HepG2 (cell line): ENCODE results near the gene YWHAH. TPM values are rescaled to one million over a fixed set of nuclear protein-coding genes. Genes with fewer than 3 reads are reported as not detected.

ENCODE experiments used
- ATAC-seq: fragments of 200-7000 bp; cut with Tn5 transposase; 3 replicates; pipeline ENCODE4 v1.9.1; 2020; ENCODE audit warnings: mild to moderate bottlenecking, moderate library complexity
- BruUV-seq: library from RNA; stranded (reverse); fragments of 400-500 nt; replicated peaks from 2 replicates; lab custom pipeline; 2021; lab: Mats Ljungman, UMichigan
- CTCF ChIA-PET: fragments of 300-600 bp; formaldehyde crosslinking; extraction: SDS; loops from one replicate; lab custom pipeline; 2021; ENCODE audit warnings: low total read pairs, inconsistent platforms, low intra/inter-chr PET ratio; lab: Yijun Ruan, JAX
- POLR2A ChIA-PET: fragments of 350-600 bp; sonication (Branson Sonifier 250); formaldehyde crosslinking; loops from one replicate; lab custom pipeline; 2020; ENCODE audit warnings: antibody characterized with exemption, inconsistent platforms; lab: Yijun Ruan, JAX
- DNase-seq: peaks from one replicate; pipeline ENCODE4 v3.0.0-alpha.2; 2015; ENCODE audit warnings: low spot score
- FAIRE-seq: peaks from 3 replicates; lab custom pipeline; 2011; peaks lifted over from hg19 to GRCh38; lab: Jason Lieb, UNC
- H2AFZ ChIP-seq: one replicate; pipeline ENCODE4 v1.6.1; 2011; ENCODE audit warnings: low read length, inconsistent platforms
- H3K27ac ChIP-seq: fragments of 300-600 bp; 3 replicates; pipeline ENCODE4 v1.8.0; 2011; ENCODE audit warnings: mixed run types, mild to moderate bottlenecking, mixed read lengths, low read length, inconsistent platforms; ENCODE audit not compliant: insufficient read depth; ENCODE audit errors: extremely low read length
- H3K27me3 ChIP-seq, 2 experiments: fragments of 200-600 bp in 1 of 2; 2 replicates in 1 of 2; 3 replicates in 1 of 2; pipeline versions ENCODE4 v1.6.0 to v1.8.0; 2011; ENCODE audit warnings: low read length in 2 of 2, mild to moderate bottlenecking in 2 of 2, moderate library complexity in 2 of 2, inconsistent platforms in 1 of 2; ENCODE audit not compliant: insufficient read depth in 2 of 2, control insufficient read depth in 1 of 2
- H3K36me3 ChIP-seq, 2 experiments: fragments of 200-600 bp in 1 of 2; replicated peaks in 1 of 2; 2 replicates in 1 of 2; 3 replicates in 1 of 2; pipeline versions ENCODE4 v1.5.1 to v1.8.0; 2011; ENCODE audit warnings: low read length in 2 of 2, inconsistent platforms in 1 of 2; ENCODE audit not compliant: insufficient read depth in 2 of 2, control insufficient read depth in 1 of 2
- H3K4me1 ChIP-seq: 2 replicates; pipeline ENCODE4 v1.5.1; 2012; ENCODE audit warnings: low read length, inconsistent platforms; ENCODE audit not compliant: insufficient read depth
- H3K4me2 ChIP-seq: 2 replicates; pipeline ENCODE4 v1.6.0; 2011; ENCODE audit warnings: low read depth, low read length, inconsistent platforms
- H3K4me3 ChIP-seq, 3 experiments: fragments of 200-600 bp in 1 of 3; sonication (generic), shearing (Covaris generic) in 1 of 3; replicated peaks in 1 of 3; 2 replicates each; pipeline ENCODE4 v1.5.1; 2011 to 2016; ENCODE audit warnings: low read length in 3 of 3, inconsistent platforms in 2 of 3, low read depth in 2 of 3, mild to moderate bottlenecking in 2 of 3, control low read depth in 1 of 3, mixed read lengths in 1 of 3; ENCODE audit not compliant: insufficient read depth in 1 of 3
- H3K79me2 ChIP-seq: one replicate; pipeline ENCODE4 v1.6.1; 2011; ENCODE audit warnings: low read length, inconsistent platforms; ENCODE audit not compliant: insufficient read depth
- H3K9ac ChIP-seq: 2 replicates; pipeline ENCODE4 v1.6.0; 2011; ENCODE audit warnings: mild to moderate bottlenecking, low read depth, low read length, inconsistent platforms; ENCODE audit not compliant: insufficient read depth
- H3K9me3 ChIP-seq: 2 replicates; pipeline ENCODE4 v1.5.1; 2012; ENCODE audit warnings: mild to moderate bottlenecking, low read length
- H4K20me1 ChIP-seq: 2 replicates; pipeline ENCODE4 v1.6.0; 2011; ENCODE audit warnings: inconsistent platforms, mild to moderate bottlenecking, low read length, moderate library complexity; ENCODE audit not compliant: insufficient read depth
- HOMEZ ChIP-seq: IDR thresholded peaks from 2 replicates; pipeline ENCODE4 v1.6.1; 2016; ENCODE audit warnings: low read depth
- NFIC ChIP-seq: IDR thresholded peaks from 2 replicates; pipeline ENCODE4 v1.6.1; 2012; ENCODE audit warnings: mild to moderate bottlenecking, low read length, inconsistent platforms
- RFX1 ChIP-seq: fragments of 450-650 bp; IDR thresholded peaks from 2 replicates; pipeline ENCODE4 v1.6.1; 2017
- SNAI1 ChIP-seq: sonication (generic); formaldehyde crosslinking; IDR thresholded peaks from 2 replicates; pipeline ENCODE4 v1.5.0; 2020; ENCODE audit warnings: mild to moderate bottlenecking, missing genetic modification reagents, borderline replicate concordance
- ZNF556 ChIP-seq: sonication (generic); formaldehyde crosslinking; IDR thresholded peaks from 2 replicates; pipeline ENCODE4 v1.4.0; 2020; ENCODE audit warnings: mild to moderate bottlenecking, missing genetic modification reagents, borderline replicate concordance
- WGBS: methylation state at CpG from one replicate; pipeline ENCODE4 v1.1.6; 2017; ENCODE audit warnings: low lambda C conversion rate; 5-methylcytosine and 5-hydroxymethylcytosine counted together
- in situ Hi-C: cut with HindIII; loops from 2 replicates; pipeline ENCODE4 v1.10.0; 2017; ENCODE audit warnings: low pct_unique_long_range_greater_than_20kb; ENCODE audit not compliant: extremely low pct_ligation_motif_present
- intact Hi-C: fragments of 100-400 bp; cut with micrococcal nuclease; formaldehyde crosslinking; loops from one replicate; pipeline ENCODE4 v1.10.0; 2022; ENCODE audit not compliant: unreplicated experiment
- polyA plus RNA-seq, 8 experiments: library from polyadenylated mRNA; depleted of rRNA in 3 of 8; stranded (reverse) in 7 of 8; unstranded in 1 of 8; fragments of >200 nt; fragmentation: Illumina TruSeq in 4 of 8; extraction: Trizol in 4 of 8; gene quantifications; 2 replicates each; pipeline versions ENCODE4 v1.2.1 to v1.2.3, GENCODE V29; 2011 to 2016; ENCODE audit warnings: low read depth in 4 of 8, missing spikeins in 1 of 8, mixed read lengths in 1 of 8; ENCODE audit not compliant: insufficient read depth in 1 of 8
- total RNA-seq, 5 experiments: library from RNA; depleted of rRNA; stranded (reverse); fragments of >200 nt; fragmentation: Illumina TruSeq; extraction: Trizol; gene quantifications; 2 replicates each; pipeline ENCODE4 v1.2.3, GENCODE V29; 2016; ENCODE audit warnings: low read depth in 1 of 5
- TF ChIP-seq, protein P1 (sequence below): sonication (generic); formaldehyde crosslinking; IDR thresholded peaks from 2 replicates; pipeline ENCODE4 v1.4.0; 2020; ENCODE audit warnings: missing genetic modification reagents

YWHAH gene
- total and polyA plus RNA-seq, 2 of the 13 experiments (the other 11 are each of a cell fraction or from before 2014, with no cell fraction given): 35.6 to 92.7 TPM

DNA sequence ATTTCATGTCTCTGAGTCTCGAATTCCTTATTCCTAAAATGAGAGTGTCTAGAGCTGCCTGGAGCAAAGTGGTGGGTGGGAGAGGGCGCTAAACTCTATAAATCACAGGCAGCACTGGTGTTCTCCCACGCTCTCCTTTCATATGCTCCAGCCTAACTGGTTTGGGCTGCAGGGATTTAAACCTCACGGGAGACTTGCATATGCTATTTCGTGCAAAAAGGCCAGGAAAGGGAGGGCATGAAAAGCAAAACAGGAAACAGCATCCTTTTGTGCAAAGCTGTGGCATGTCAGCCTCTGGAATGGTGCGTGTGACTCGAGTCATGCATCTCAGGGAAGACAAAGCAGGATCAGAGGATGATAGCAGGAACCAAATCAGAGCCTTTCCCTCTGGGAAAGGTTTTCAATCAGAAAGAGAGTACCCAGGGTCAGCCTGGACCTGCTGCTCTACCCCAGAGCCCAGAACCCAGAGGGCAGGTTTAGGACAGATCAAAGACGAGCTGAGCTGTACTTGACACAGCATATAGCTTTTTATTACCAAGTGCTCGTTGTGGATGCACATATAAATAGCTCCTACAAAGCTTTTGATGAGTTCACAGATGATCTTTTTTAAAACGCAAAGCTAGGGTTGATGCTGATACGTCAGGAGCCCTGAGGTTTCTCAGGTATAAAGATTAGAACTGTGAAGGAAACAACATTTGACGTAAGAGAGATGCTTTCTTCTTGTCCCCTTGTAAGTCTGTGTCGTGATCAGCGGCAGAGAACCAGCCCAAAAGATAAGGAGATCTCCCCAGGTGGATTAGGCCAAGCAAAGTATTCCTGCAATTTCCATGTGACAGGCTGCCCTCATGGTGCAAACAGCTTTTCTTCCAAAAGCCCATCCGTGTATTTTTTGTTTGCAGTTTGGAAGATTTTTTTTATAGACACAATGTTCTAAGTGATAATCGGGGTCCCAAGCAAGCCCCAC, 46.2 kb upstream of the YWHAH start:
- Histone ChIP-seq H3K4me2 (no peak overlapping the region), H3K4me3 (no peak overlapping the region), H3K9me3 (no peaks in the 10 kb centered on the region), H3K4me1 (peaks cover 20% of the 10 kb centered on the region), H4K20me1 (no peaks in the 10 kb centered on the region), H3K9ac (no peak overlapping the region), H3K27ac (no peak overlapping the region)
- in situ Hi-C loops: no loop called here
- ChIA-PET POLR2A (no interaction called here), CTCF (no interaction called here)
- FAIRE-seq: no peak
- WGBS: 90% methylated on average over 16 of the region's 16 CpGs
- no peak for ATAC-seq
- intact Hi-C loops: no loop called here
- no TSS peak for BruUV-seq
- no peak for TF ChIP-seq NFIC
- TF ChIP-seq, protein P1, sequence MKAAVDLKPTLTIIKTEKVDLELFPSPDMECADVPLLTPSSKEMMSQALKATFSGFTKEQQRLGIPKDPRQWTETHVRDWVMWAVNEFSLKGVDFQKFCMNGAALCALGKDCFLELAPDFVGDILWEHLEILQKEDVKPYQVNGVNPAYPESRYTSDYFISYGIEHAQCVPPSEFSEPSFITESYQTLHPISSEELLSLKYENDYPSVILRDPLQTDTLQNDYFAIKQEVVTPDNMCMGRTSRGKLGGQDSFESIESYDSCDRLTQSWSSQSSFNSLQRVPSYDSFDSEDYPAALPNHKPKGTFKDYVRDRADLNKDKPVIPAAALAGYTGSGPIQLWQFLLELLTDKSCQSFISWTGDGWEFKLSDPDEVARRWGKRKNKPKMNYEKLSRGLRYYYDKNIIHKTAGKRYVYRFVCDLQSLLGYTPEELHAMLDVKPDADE: no peak
- TF ChIP-seq, all 625 proteins: peak for 0
- Histone ChIP-seq H3K79me2 (no peaks in the 10 kb centered on the region), H3K36me3 (peaks cover 5 to 8% of the 10 kb centered on the region in 2 experiments; a peak in 3 of 5 replicates), H2AFZ (no peak overlapping the region), H3K27me3 (no peaks in the 10 kb centered on the region; a peak in 1 of 5 replicates)
- no peak for DNase-seq

- Histone ChIP-seq H3K36me3 (peaks cover 5 to 8% of the 10 kb centered on the region in 2 experiments; a peak in 3 of 5 replicates), H3K9ac (no peak overlapping the region), H3K27ac (no peak overlapping the region), H3K27me3 (no peaks in the 10 kb centered on the region; a peak in 1 of 5 replicates), H2AFZ (no peak overlapping the region), H3K4me3 (no peak overlapping the region), H3K79me2 (no peaks in the 10 kb centered on the region), H3K9me3 (no peaks in the 10 kb centered on the region), H3K4me2 (no peak overlapping the region), H4K20me1 (no peaks in the 10 kb centered on the region), H3K4me1 (peaks cover 12% of the 10 kb centered on the region)
- POLR2A ChIA-PET: no interaction called here
- 100% methylated on average over 2 of the region's 2 CpGs for WGBS
- no peak for ATAC-seq
- in situ Hi-C loops (no loop called here), intact Hi-C loops (no loop called here)
- CTCF ChIA-PET: no interaction called here
- no peak for DNase-seq
- BruUV-seq: no TSS peak
- FAIRE-seq: no peak
- TF ChIP-seq RFX1 (peak; percentile 25; the same call in 1 of the 2 replicates), ZNF556 (CRISPR knock-in tag) (no peak), SNAI1 (CRISPR knock-in tag) (no peak), HOMEZ (CRISPR knock-in tag) (no peak)
Observed at GRCh38 chr22:31898926-31899325, 45.4 kb upstream of the YWHAH start.
